GM21528 (cell line): Measurements from ENCODE around the gene ZNF687.
A peak's percentile ranks its signal among the peaks of the same experiment; 100 is the strongest.

ENCODE experiments used
- ATAC-seq: cut with Tn5 transposase; IDR thresholded peaks from one replicate; pipeline ENCODE4 v1.9.1; 2021; ENCODE audit warnings: mild to moderate bottlenecking, moderate library complexity; ENCODE audit not compliant: unreplicated experiment, low FRiP score

The ZNF687 gene

GRCh38 chr1:151281225-151281968 is 702 bp upstream of the ZNF687 start:
- peak; percentile 31 for ATAC-seq

- peak; percentile 1 for ATAC-seq
Measured at GRCh38 chr1:151282883-151283725, 1.0 kb downstream of the ZNF687 start.

- ATAC-seq: no peak
Measured at GRCh38 chr1:151284013-151284577, 2.0 kb downstream of the ZNF687 start.

- ATAC-seq: no peak
Measured at GRCh38 chr1:151286619-151287340, 4.7 kb downstream of the ZNF687 start.

GRCh38 chr1:151287341-151287699 is 5.2 kb downstream of the ZNF687 start:
- ATAC-seq: no peak

GRCh38 chr1:151287767-151288500 is 5.8 kb downstream of the ZNF687 start:
- ATAC-seq: no peak

- ATAC-seq: no peak
Measured at GRCh38 chr1:151288502-151288901, 6.4 kb downstream of the ZNF687 start.

- no peak for ATAC-seq
Measured at GRCh38 chr1:151289080-151289935, 7.2 kb downstream of the ZNF687 start.

- no peak for ATAC-seq
Measured at GRCh38 chr1:151289991-151290708, 8.1 kb downstream of the ZNF687 start.

GRCh38 chr1:151290709-151291303 is 8.7 kb downstream of the ZNF687 start:
- ATAC-seq: no peak

- no peak for ATAC-seq
Measured at GRCh38 chr1:151292207-151293030, 10.3 kb downstream of the ZNF687 start.

GRCh38 chr1:151293093-151293492 is 11.0 kb downstream of the ZNF687 start:
- ATAC-seq: no peak

GRCh38 chr1:151294742-151295462 is 12.8 kb downstream of the ZNF687 start:
- ATAC-seq: no peak

- ATAC-seq: no peak
Measured at GRCh38 chr1:151309811-151310323, 27.8 kb downstream of the ZNF687 start.

GRCh38 chr1:151311011-151311410 is 28.9 kb downstream of the ZNF687 start:
- ATAC-seq: no peak

GRCh38 chr1:151311589-151312331 is 29.7 kb downstream of the ZNF687 start:
- ATAC-seq: no peak
